GM21367 (cell line): ENCODE measurements around the gene CLTB.

Experiments used
- ATAC-seq: cut with Tn5 transposase; IDR thresholded peaks from one replicate; pipeline ENCODE4 v1.9.1; 2021; ENCODE audit not compliant: unreplicated experiment

The CLTB gene

DNA sequence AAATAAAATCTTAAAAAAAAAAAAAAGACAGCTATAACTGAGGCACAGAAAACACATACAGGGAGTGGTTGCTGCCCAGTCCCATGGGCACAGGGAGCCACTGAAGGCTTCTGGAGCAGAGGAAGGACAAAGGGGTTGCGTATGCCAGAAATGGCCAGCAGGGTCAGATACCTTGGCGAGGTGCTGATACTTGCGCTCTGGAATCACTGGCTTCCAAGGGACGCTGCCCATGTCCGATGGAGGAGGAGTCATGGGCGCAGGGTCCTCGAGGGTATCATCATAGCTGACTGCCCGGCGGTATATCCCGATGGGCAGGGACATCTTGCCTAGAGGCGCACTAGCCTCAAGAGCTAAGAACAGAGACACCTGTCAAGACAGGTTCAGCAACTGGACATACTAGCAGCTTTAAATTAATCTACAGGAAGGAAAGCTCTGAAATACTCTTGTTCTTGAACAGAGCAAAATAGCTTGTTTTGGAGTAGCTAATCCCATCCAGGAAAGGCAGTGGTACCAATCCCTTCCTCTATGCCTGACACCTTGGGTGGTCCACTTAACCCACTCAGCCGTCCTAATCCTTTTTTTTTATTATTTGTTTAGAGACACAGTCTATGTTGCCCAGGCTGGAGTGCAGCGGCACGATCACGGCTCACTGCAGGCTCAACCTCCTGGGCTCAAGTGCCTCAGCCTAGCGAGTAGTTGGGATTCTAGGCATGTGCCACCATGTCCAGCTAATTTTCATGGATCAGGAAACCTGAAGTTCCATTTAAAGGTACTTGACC, 60.8 kb downstream of the CLTB start:
- ATAC-seq, result no peak

DNA sequence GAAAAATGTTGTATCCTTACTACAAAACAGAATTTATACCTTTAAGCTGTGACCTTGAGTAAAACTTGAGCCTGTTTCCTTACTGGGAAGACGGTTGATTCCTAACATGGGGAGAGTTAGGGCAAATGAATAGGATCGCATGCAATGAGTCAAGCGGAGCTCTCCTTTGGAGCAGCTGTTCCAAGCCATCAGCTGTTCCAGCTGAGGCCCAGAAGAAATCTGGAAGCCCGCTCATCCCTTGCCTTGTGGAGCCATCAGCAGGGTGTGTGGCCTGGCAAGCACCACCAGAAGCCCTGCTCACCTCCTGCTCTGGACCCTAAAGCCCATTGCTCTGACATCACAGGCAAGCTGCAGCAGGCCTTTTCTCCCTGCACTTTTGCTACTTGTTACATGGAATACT, 62.8 kb downstream of the CLTB start:
- ATAC-seq, result no peak

DNA sequence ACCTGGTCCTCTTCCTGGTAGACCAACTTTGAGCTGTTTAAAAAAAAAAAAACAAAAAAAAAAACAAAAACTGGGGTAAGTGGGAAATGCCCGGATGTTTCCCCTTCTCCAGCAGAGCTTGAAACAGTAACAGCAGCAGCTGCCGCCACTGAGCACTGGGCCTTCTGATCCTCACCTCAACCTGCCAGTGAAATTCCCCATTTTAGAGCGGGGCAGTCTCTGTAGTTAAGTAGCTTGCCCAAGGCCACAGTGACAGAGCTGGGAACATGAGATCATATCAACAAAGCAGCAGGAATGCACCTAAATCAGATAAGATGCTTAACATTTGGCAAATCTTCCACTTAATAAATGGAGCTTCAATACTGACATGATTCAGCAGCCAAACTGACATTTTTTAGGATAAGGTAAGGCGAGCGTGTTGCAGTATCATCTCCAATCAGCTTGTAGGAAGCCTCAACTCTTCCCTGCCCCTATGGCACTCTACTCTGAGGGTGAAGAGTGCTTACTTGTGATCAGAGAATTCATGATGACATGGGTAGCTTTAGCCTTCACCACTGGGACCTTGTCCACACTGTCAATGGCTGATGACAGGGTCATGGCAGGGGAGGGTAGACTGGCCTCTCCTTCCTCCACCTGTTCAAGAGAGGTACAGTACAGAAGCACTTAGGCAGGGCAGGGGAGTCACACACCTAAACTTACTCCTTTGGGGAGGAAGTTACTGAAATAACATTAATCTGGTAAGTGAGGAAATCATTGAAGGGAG, 64.0 kb downstream of the CLTB start:
- ATAC-seq, result no peak

DNA sequence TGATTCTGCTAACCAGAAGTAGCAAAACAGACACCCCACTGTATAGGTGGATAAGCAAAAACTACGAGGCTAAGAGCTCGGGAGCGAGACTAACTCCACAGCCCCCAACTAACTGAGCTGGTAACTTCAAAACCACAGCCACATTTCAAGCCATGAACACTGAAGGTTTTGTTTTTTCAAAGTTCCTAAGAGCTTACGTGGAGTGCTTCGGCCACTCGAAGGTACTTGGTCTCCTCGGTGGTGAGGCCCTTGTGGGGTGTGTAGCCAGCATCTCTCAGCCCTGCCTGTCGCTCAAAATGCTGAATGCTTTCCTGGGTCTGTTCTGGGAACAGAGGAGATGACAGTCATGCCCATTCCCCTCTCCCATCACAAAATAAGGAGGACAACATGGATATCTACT, 65.9 kb downstream of the CLTB start:
- no peak for ATAC-seq

DNA sequence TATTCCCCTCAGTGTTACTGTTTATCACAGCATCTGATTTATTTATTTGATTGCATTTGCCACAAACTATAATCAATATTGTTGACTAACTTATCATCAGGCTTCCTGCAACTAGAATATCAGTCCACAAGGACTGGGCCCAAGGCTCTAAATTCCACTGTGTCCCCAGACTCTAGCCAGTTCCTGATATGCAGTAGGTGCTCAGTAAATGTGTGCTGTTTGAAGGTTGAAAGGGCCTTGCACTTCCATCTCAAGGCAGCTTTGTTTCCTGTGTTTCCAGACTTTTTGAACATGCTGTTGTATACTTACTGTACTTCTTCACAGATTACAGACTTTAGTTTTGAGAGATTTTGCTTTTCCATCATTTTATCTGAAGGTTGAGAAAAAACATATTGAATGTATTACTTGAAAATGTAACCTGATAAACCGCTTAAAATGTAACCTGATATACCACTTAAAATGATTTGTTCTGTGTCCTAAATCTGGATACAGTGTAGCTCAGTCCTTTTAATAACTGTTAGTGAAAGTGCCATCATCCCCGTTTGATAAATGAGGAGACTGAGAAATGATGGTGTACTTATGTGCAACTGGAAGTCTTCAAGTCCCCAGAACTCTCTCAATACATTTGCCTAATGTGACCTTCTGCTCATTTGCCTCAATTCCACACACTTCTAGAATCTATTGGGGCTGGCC, 73.4 kb downstream of the CLTB start:
- no peak for ATAC-seq
